Ishikawa (cell line): ENCODE data around the gene NRDC.
A peak's percentile ranks its signal among the peaks of the same experiment; 100 is the strongest.

Source experiments
- CEBPB ChIP-seq: IDR thresholded peaks from 2 replicates; pipeline ENCODE4 v1.6.1; 2012
- CREB1 ChIP-seq: IDR thresholded peaks from 2 replicates; pipeline ENCODE4 v1.6.1; 2012; ENCODE audit warnings: low read depth
- EGR1 ChIP-seq: IDR thresholded peaks from 2 replicates; pipeline ENCODE4 v1.6.1; 2012
- EP300 ChIP-seq: IDR thresholded peaks from 2 replicates; pipeline ENCODE4 v1.6.1; 2012; ENCODE audit warnings: borderline replicate concordance
- FOXM1 ChIP-seq: IDR thresholded peaks from 2 replicates; pipeline ENCODE4 v1.6.1; 2012; ENCODE audit warnings: low read depth, borderline replicate concordance
- NFIC ChIP-seq: IDR thresholded peaks from 2 replicates; pipeline ENCODE4 v1.6.1; 2012
- RAD21 ChIP-seq: IDR thresholded peaks from 2 replicates; pipeline ENCODE4 v1.6.1; 2012; ENCODE audit warnings: low read depth
- TAF1 ChIP-seq: IDR thresholded peaks from 2 replicates; pipeline ENCODE4 v1.6.1; 2012; ENCODE audit warnings: low read depth, mild to moderate bottlenecking
- TCF12 ChIP-seq: IDR thresholded peaks from 2 replicates; pipeline ENCODE4 v1.6.1; 2012; ENCODE audit warnings: low read depth
- TEAD4 ChIP-seq: IDR thresholded peaks from 2 replicates; pipeline ENCODE4 v1.6.1; 2012
- USF1 ChIP-seq: IDR thresholded peaks from 2 replicates; pipeline ENCODE4 v1.6.1; 2012
- YY1 ChIP-seq: IDR thresholded peaks from 2 replicates; pipeline ENCODE4 v1.6.1; 2012; ENCODE audit warnings: low read depth
- ZBTB7A ChIP-seq: IDR thresholded peaks from 2 replicates; pipeline ENCODE4 v1.6.1; 2012; ENCODE audit warnings: low read depth
- TF ChIP-seq, protein P1 (sequence below): IDR thresholded peaks from 2 replicates; pipeline ENCODE4 v1.6.1; 2012; ENCODE audit warnings: low read depth, mild to moderate bottlenecking
- TF ChIP-seq, protein P2 (sequence below): IDR thresholded peaks from 2 replicates; pipeline ENCODE4 v1.6.1; 2012

Gene NRDC

DNA sequence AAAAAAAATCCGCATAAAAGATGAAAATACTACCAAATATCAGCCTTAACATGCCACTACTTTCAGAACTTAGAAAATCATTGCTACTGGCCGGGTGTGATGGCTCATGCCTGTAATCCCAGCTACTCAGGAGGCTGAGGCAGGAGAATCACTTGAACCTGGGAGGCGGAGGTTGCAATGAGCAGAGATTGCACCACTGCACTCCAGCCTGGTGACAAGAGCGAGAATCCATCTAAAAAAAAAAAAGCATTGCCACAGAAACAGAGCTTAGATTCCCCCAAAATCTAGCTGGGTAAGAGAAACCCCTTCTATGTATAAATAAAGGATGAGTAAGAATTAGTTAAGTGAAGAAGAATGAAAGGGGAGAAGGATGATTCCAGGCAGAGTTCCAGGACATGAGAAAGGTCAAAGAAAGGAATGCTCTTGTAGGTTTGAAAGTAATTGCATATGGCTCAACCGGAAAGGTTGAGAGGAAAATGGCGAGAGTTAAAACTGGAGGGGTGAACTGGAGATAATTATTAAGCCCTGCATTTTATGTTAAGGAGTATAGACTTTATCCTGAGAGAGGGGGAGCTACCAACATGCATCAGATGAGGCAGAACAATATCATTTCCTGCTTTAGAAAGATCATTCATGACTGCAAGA, 19.7 kb upstream of the NRDC start:
- no peak for TF ChIP-seq CEBPB
- no peak for TF ChIP-seq YY1
- TF ChIP-seq RAD21 = no peak
- TF ChIP-seq, protein P1, sequence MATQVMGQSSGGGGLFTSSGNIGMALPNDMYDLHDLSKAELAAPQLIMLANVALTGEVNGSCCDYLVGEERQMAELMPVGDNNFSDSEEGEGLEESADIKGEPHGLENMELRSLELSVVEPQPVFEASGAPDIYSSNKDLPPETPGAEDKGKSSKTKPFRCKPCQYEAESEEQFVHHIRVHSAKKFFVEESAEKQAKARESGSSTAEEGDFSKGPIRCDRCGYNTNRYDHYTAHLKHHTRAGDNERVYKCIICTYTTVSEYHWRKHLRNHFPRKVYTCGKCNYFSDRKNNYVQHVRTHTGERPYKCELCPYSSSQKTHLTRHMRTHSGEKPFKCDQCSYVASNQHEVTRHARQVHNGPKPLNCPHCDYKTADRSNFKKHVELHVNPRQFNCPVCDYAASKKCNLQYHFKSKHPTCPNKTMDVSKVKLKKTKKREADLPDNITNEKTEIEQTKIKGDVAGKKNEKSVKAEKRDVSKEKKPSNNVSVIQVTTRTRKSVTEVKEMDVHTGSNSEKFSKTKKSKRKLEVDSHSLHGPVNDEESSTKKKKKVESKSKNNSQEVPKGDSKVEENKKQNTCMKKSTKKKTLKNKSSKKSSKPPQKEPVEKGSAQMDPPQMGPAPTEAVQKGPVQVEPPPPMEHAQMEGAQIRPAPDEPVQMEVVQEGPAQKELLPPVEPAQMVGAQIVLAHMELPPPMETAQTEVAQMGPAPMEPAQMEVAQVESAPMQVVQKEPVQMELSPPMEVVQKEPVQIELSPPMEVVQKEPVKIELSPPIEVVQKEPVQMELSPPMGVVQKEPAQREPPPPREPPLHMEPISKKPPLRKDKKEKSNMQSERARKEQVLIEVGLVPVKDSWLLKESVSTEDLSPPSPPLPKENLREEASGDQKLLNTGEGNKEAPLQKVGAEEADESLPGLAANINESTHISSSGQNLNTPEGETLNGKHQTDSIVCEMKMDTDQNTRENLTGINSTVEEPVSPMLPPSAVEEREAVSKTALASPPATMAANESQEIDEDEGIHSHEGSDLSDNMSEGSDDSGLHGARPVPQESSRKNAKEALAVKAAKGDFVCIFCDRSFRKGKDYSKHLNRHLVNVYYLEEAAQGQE = no peak
- no peak for TF ChIP-seq TCF12
- no peak for TF ChIP-seq USF1
- no peak for TF ChIP-seq FOXM1
- TF ChIP-seq, protein P2, sequence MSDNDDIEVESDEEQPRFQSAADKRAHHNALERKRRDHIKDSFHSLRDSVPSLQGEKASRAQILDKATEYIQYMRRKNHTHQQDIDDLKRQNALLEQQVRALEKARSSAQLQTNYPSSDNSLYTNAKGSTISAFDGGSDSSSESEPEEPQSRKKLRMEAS = no peak
- TF ChIP-seq ZBTB7A = no peak
- no peak for TF ChIP-seq CREB1

DNA sequence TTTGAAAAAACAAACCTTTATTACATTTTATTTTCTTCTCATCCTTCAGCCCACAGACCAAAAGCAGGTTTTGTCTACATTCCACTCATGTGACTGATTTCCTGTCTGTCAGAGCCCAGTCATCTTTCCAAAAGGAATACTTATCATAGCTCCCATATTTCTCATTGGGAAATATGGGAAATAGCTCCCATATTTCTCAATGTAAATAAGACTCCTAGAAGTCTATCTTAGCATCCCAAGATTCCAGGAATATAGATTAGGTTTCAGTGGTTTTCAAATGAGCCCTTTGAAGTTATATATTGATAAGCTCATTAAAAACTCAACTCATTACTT, 19.1 kb upstream of the NRDC start:
- TF ChIP-seq RAD21 (no peak), TEAD4 (peak; percentile 53; the same call in 1 of the 2 replicates), CREB1 (no peak)

- no peak for TF ChIP-seq TCF12
- TF ChIP-seq CEBPB = no peak
- TF ChIP-seq, protein P2 = no peak
- no peak for TF ChIP-seq ZBTB7A
- no peak for TF ChIP-seq FOXM1
- no peak for TF ChIP-seq NFIC
- TF ChIP-seq TAF1 = no peak
- TF ChIP-seq, protein P1 = no peak; the same call in 1 of the 2 replicates
- TF ChIP-seq EP300 = no peak
- TF ChIP-seq EGR1 = no peak
- no peak for TF ChIP-seq CREB1
- no peak for TF ChIP-seq RAD21
- no peak for TF ChIP-seq TEAD4
- no peak for TF ChIP-seq YY1
Observed at GRCh38 chr1:51878308-51878615, 265 bp downstream of the NRDC start.

DNA sequence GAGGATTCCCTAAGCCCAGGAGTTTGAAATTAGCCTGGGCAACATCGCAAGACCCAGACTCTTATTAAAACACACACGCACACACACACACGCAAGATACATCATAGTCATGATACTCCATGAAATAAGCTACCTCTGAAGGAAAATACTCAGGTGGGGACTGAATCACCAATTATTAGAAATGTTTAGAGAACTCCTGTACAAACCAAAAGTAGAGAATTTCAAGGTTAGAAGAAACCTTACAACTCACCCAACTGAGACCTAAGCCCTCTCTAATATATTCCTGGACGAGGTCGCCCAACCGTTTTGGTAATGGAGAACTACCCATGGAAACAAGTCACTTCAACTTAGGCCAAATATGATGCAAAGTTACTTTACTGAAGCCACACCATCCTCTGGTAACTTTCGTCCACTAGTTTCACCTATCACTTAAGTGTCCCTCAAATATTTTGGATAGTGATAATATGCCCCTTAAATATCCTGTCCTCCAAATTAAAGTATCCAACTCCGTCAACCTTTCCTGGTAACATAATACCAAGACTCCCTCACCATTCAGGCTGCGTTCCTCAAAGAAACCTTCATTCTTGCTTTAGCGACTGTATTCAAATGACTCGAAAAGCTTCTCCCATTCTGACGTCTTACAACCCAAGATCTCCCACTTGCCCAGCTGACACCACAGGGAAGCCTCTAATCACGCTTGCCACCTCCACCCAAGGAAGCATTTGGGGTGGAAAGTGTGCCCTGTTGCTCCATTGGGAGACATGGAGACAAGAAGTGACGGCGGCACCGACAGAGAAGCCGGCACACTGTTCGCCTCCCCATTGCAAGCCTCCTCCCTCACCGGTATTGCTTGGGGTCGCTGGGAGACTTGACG, 856 bp downstream of the NRDC start:
- TF ChIP-seq USF1 (no peak), RAD21 (no peak), CEBPB (no peak), NFIC (no peak)

- TF ChIP-seq ZBTB7A (no peak), RAD21 (no peak), YY1 (no peak), TAF1 (no peak), NFIC (no peak), CEBPB (no peak), USF1 (no peak), TEAD4 (no peak), CREB1 (no peak), EP300 (no peak), EGR1 (no peak), TCF12 (no peak), FOXM1 (no peak)
- TF ChIP-seq, protein P1 = no peak
- TF ChIP-seq, protein P2 = no peak
Observed at GRCh38 chr1:51875836-51876235, 2.7 kb downstream of the NRDC start.
